ENCODE results near the gene E2F6.
"Not testable (repeated sequence)": the region's sequence is repeated elsewhere in the genome, so short reads cannot be mapped to it uniquely, and the experiment has no call there.

Gene E2F6

GRCh38 chr2:11411768-11412448, 54.1 kb downstream of the E2F6 start:
- DNase-seq, result peak in 1 of 2 donors; percentile 9

GRCh38 chr2:11411244-11411643, 54.7 kb downstream of the E2F6 start:
- no peak for DNase-seq

DNA sequence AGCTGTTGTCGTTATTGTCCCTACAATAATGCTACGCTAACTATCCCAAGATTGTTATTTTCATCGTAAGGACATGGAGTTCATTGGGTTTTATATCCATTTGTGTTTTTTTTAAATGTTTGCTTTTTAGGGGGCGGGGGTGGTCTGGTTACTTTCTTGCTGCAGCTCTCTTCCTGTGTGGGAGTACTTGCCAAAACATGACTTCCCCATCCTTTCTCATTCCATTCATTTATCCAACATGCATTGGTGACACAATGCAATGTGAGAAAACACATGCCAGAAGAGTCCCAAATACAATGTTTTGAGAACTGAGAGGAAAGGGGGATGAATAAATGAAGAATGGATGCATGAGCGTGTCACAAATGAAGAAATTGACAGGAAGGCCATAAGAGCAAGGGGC, 55.9 kb downstream of the E2F6 start:
- DNase-seq, result no peak

- DNase-seq, result no peak
These were observed 56.4 kb downstream of the E2F6 start for GRCh38 chr2:11409572-11409959.

DNA sequence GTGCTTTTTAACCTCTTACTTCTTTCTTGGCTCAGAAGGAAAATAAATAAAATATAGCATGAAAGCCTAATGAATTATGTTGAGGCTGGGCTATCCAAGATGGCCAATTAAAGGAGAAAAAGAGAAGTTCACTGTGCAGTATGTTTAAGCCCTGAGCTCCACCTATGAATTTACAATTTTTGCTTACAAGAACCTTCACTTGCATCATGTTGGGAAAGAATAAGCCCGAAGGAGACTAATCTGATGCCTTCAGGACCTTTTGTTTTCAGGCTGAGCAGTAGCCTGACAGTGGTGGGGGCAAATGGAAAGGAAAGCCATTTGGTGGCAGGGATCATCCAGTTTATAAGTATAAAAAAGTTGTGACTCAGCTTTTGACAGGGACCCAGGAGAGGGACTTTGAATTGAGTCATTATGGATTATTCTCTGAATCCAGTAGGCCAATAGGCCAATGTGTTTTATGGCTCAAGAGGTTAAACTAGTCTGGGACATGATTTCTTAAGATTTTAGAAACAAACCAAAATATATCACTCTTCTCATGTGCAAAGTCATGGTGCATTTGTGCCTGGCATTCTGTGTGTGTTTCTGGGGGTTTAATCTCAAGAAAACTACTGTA, 56.9 kb downstream of the E2F6 start:
- DNase-seq, result no peak

DNA sequence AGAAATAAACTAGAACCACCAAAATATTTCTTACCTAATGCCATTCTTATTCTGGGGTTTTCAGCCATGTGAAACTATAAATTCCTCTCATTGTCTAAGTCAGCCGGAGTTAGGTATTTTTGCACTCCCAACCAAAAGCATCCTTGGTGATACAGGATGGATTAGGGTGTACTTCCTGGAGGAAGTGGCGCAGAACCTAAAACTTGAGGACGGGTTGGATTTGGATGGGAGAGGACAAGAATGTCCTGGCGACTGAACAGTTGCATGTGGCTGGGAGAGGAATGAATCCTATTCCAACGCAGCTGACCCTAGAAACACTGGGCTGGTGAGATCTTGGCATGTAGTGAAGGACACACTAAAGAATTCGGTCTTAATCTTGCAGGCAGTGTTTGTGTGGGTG, 58.5 kb downstream of the E2F6 start:
- DNase-seq, result no peak

DNA sequence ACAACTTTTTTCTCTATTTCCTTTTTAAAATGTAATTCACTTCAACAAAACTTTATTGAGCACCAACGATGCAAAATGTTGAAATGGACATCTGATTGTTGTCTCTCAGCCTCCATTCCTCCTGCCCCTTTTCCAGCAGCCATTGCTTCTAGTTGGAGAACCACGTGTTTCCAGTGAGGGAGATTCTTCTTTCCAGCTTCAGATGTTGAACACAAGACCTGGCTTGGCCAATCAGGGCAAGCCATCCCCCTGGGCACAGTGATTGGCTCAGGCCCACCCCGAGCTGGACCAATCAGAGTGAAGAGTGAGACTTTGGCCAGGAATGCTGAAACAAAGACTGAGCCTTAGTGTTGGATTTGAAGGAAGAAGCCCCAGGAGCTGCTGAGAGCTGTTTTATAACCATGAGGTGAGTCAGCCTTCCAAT, 59.0 kb downstream of the E2F6 start:
- no peak for DNase-seq

DNA sequence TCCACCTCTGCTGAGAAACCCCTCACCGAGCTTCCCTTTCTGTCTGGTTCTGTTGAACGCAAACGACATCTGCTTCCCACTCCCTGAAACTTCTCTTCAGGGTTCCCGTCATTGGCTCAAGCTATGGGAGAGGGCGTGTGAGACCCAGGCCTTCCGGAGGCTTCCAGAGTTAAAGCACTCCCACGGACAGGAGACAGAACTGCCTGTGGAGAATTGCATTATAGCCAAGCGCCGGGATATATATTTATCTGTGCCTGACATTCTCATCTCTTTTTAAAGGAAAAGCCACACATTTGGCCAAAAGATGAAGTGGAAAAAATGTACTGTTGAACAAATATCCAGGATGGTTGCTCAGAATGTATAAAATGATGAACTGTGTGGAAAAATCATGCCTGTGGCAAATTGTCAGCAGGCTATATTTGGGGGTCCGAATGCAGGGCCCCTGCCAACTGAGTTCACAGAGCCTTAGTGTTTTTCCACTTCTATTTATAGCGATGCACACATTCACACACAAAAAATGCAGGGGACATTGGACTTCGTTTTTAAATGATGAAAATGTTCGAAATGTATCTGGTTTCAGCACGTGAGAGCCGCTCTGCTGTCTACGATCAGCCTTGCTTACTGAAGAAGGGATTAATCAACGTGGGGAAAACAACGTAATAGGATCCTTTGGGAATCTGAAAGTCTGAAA, 59.5 kb downstream of the E2F6 start:
- DNase-seq, result no peak

DNA sequence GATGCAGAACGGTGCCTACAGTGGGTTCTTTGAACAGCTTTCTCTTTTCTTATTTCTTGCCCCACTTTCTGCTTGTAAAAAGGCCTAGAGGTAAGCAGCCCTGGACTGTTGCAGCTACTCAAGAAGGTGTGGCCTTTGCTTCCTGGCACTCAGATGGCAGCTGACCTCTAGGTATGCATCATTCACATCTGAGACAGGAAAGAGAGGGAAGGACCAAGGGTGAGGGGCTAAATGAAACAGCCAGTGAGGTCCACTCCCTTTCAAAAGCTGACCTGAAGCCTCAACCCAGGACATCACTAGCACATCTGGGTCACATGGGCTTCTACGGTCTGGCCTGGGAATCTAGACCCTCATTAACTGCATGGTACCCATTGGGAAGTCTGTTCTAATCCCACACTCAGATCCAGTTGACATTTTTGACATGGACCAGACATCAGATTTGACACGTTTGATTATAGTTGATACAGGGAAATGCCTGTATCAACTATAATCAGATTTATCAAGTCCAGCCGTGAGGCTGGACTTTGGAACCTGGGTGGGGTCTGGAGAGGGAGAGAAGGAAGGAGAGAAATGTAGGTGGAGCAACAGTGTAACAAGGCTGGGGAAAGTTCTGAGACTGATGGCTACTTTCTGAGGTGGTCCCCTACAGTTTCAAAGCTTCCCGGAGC, 60.2 kb downstream of the E2F6 start:
- DNase-seq, result no peak

GRCh38 chr2:11405074-11405406, 60.9 kb downstream of the E2F6 start:
- DNase-seq, result not testable (repeated sequence)

GRCh38 chr2:11404376-11405073, 61.4 kb downstream of the E2F6 start:
- DNase-seq, result no peak

GRCh38 chr2:11402436-11402835, 63.5 kb downstream of the E2F6 start:
- no peak for DNase-seq

GRCh38 chr2:11399438-11399762, 66.6 kb downstream of the E2F6 start:
- no peak for DNase-seq

GRCh38 chr2:11398750-11399437, 67.1 kb downstream of the E2F6 start:
- DNase-seq, result no peak

GRCh38 chr2:11397513-11397912, 68.4 kb downstream of the E2F6 start:
- DNase-seq, result no peak

GRCh38 chr2:11396467-11397445, 69.2 kb downstream of the E2F6 start:
- DNase-seq, result no peak

DNA sequence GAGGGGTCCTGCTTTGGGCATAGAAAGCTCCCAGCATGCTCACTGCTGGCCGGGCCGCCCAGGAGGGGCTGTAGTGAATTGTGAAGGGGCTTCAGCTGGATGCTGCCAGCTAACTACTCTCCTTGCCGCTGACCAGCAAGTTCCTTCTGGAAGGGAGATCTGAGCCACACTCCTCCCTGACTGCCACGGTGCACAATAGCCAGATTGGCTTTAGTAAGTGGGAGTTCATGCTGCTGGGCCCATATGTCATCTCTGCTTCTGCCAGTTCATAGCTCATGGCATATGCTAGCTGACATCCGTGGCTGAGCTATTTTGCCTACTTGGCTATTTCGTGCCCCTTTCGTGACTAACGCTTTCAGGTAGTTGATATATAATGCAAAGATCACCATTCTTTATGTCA, 69.9 kb downstream of the E2F6 start:
- no peak for DNase-seq

DNA sequence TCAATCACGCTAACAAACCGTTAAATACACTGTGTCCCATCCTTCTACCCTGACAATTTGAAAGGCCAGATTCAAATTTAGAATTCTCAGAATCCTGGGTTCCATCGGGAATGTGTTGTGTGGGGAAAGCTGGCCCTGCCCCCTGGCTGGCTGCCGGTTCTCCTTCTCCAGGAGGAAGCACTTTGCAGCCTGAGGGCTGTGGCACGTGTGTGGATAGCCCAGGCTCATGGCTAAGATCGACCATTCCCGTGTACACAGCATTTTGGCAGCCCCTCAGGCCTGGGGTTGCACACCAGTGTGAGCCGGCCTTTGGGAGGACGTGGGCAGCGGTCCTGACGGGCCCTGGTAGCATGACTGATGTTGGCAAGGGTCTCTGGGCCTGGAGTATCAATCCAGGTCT, 70.6 kb downstream of the E2F6 start:
- DNase-seq, result no peak
